ENCODE measurements around the gene DRAM1.
"Not testable (repeated sequence)": the region's sequence is repeated elsewhere in the genome, so short reads cannot be mapped to it uniquely, and the experiment has no call there.

DRAM1 gene

DNA sequence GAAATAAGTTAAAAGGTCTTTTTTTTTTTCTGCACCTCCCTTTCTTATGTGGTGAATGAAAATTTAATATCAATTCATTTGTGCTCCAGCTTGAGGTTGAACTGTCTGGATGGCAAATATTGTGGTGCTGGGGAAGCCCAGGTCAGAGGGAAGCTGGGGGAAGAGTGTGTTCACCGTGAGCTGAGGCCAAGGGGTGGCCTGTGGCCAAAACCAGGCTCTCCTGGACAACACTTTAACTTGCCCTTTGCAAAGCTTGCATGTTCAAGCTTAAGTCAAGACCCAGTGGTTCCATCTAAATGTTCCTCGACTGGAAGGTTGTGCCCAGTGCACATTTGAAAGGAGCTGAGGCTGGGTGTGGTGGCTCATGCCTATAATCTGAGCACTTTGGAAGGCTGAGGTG, 28.8 kb downstream of the DRAM1 start:
- no peak for DNase-seq (ENCODE audit: low read depth in 2 of 2)

DNA sequence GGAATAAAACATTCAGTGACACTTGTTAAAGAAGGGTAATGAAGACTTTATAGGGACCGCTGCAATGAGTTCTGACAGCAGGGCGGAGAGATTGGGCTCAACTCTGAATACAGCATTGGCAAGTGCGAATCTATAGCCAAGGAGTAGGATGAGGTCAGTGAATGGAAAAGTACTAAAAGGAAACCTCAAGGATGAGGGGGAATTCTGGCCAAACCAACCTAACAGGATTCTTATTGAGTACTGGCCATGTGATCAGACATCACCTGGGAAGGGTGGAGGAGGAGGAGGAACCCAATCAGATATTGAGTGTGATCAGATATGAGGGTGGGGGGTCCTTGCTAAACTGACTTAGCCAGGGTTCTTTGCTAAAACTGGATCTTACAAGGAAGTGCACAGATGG, 31.0 kb downstream of the DRAM1 start:
- no peak for DNase-seq (ENCODE audit: low read depth in 2 of 2)

DNA sequence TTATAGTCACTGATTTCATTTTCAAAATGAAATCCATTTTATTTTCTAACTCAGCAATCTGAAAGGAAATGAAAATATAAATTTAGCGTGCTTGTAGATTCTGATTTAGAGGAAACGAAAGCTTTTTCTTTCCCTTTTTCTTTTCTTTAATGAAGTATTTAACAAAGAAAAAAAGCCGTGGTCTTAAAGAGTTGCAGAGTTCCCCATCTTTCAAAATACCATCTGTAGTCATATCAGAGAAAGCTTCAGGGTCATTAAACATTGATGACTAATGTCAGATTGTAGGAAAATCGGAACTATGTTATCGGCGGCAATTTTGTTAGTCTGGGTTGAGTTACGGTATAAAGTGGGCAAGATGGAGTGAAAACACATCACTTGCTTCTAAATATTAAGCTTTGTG, 32.3 kb downstream of the DRAM1 start:
- no peak for DNase-seq (ENCODE audit: low read depth in 2 of 2)

DNA sequence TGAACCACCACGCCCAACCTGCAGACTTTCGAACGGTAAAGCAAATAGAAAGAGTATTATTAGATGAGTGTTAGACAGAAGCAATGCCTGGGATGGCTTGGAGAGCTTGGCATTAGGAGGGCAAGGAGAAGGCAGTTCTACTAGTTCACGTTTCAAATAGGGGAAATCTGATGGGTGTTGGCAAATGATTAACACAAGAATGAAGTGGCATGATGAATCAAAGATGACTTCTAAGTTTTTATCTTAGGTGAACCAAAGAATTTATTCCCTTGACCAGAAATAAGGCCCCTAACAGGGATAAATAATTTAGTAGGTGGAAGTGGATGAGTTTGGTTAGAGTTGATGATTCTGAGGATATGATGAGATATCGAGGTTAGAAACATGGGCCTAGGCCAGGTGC, 38.5 kb downstream of the DRAM1 start:
- no peak for DNase-seq (ENCODE audit: low read depth in 2 of 2)

DNA sequence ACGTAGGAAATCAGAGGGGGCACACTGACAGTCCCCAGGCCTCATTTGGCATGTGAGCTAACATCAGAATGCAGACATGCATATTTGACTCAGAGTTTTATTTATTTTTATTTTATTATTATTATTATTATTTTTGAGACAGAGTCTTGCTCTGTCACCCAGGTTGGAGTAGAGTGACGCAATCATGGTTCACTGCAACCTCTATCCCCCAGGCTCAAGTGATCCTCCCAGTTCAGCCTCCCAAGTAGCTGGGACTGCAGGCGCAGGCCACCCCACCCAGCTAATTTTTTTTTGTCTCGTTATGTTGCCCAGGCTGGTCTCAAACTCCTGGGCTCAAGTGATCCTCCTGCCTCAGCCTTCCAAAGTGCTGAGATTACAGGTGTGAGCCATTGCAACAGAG, 41.4 kb downstream of the DRAM1 start:
- not testable (repeated sequence) for DNase-seq (ENCODE audit: low read depth in 2 of 2)

DNA sequence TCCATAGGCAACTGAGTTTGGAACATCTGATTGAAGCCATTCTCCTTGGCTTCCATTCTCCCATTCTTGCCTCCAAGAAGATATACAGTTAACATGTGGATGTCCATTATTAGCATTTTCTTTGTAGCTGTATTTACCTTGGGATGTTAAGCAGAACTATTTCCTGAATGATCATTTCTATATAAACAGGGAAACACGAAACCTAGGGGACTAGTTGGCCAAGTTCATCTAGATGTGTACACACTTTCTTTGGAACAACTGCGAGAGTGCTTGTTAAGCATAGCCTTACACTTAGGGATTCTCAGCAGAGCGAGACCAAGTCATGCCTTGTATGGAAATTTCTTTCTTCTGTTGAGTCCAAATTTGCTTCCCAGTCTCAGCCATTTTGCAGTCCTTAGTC, 42.1 kb downstream of the DRAM1 start:
- DNase-seq (ENCODE audit: low read depth in 2 of 2), result no peak

DNA sequence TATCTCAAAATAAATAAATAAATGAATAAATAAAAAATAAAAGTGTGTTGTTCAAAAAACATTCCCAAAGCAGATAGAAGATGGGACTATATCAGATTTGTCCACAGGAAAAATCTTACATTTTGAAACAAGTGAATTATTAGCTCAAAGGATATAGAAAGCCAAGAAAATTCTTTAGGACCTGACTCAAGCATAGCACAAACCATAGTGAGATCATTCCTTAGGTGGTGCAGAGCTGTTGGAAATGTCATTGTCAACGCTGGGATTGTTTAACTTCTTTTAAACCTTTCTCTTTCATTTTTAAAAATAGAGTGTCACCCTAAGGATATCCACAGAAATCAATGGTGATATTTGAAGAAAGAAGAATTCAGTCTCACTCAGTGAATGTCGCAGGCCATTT, 43.5 kb downstream of the DRAM1 start:
- no peak for DNase-seq (ENCODE audit: low read depth in 2 of 2)

DNA sequence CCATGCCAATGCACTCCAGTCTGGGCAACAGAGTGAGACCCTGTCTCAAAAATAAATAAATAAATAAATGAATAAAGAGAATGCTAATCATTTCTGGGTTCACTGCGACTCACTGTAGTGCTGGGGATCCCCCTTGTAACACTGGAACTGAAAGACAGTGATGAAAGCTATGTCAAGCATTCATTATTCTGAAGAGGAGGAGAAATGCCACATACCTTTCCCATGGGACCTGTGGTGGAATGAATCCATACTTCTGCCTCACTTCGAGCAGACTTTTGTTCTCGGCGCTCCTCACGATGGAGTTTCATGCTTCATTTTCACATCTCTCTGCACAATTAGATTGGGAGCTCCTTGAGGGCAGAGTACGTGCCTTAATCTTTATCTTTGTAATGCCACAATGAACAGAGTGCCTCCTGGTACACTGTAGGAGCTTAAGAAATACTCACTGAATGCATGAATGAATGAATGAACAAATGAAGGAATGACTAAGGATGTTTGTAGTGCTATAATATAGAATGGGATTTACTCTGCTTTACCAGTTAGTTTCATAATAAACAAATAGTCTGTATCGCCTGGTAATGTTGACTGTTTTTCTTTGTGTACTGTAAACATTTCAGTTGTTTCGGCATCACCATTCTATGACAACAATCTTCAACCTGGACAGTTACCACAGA, 45.8 kb downstream of the DRAM1 start:
- DNase-seq (ENCODE audit: low read depth in 2 of 2), result no peak

DNA sequence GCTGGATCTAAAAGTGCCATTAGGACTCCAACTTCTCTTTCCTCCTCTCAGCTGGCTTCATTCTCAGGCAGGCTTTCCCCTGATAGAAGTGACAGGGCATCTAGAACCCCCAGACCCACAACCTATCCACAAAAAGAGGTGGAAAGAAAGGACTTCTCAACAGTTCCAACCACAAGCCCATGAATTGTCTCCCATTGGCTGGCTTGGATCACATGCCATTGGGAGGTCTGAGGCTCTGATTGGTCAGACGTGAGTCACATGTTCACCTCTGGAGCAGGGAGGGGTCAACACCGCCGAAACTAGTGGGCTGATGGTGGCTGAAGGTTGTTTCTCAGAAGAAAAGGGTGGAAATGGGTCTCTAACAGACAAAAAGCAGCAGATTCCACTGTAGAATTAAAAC, 47.2 kb downstream of the DRAM1 start:
- DNase-seq (ENCODE audit: low read depth in 2 of 2), result no peak

DNA sequence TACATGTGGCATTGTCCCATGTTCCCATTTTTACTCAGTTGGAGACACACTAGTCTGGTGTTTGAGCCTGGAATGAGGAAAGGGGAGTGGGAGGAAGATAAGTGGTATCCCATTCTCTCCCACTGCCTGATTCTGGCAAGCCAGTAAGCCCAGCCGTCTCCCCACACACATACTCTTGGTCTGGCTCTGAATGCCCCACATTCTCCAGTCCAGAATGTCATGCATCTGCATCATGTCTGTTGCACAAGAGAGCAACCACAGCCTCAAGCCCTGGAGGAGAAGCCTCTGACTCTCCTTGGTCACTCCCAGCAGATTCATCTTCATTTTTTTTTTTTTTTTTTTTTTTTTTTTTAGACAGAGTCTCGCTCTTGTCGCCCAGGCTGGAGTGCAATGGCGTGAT, 48.0 kb downstream of the DRAM1 start:
- DNase-seq (ENCODE audit: low read depth in 2 of 2), result no peak

DNA sequence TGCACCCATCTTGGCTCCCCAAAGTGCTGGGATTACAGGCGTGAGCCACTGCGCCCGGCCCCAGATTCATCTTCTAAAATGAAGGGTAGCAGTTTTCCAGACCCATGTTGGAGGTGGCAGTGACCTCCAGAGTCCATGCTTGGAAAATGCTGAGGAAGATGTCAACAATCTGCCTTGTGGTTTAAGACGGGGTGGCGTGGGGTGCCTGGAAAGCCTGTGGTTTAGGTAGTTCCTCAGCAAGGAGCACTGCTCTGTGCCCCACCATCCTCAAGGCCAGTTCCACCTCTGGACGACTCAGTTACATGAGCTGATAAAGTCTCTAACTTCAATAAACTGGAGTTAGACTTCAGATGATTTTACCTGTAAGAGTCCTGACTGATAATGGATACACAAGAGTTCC, 48.6 kb downstream of the DRAM1 start:
- no peak for DNase-seq (ENCODE audit: low read depth in 2 of 2)

DNA sequence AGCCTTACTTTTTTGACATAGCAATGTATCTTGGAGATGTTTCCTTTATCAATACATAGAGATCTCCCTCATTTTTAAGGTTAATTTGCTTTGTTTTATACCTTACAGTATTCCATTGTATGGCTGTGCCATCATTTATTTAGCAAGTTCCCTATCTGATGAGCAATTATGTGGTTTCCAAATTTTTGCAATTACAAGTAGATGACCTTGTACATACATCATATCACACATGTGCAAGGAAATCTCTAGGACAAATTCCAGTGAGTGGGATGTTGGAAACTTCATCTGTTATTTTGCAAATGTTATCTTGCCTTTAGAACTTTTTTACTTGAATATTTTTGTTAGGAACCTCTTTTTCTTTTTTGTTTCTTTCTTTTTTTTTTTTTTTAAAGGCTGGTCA, 49.7 kb downstream of the DRAM1 start:
- no peak for DNase-seq (ENCODE audit: low read depth in 2 of 2)

DNA sequence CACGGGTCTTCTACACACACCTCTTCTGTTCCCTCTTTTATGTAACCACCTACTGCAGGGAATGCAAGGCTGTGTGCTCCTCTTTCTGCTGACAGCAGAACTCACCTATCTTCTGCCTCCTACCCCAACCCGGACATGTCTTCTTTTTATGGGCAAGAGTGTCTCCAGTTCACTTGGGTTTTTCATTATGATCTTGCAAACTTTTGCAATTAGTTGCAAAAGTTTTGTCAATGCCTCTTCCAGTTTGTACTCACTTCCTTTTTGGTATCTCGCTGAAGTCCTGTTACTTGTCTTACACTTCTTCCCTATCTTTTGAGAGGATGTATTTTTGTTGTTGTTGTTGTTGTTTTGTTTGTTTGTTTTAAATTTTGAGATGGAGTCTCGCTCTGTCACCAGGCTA, 50.6 kb downstream of the DRAM1 start:
- DNase-seq (ENCODE audit: low read depth in 2 of 2), result no peak

DNA sequence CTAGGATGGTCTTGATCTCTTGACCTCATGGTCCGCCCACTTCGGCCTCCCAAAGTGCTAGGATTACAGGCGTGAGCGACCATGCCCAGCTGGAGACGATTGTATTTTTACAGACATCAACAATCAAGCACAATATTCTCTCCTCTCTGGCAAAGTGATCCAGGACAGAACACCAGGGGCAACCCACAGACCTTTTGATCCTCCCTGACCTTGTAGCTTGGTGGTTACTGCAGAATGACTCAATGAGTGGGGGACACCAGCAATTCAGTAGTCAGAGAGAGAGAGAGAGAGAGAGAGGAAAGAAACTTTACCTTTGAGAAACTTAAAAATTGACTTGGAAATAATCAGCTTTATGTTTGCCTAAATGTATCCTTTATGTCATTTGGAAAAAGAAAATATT, 51.2 kb downstream of the DRAM1 start:
- DNase-seq (ENCODE audit: low read depth in 2 of 2), result no peak

DNA sequence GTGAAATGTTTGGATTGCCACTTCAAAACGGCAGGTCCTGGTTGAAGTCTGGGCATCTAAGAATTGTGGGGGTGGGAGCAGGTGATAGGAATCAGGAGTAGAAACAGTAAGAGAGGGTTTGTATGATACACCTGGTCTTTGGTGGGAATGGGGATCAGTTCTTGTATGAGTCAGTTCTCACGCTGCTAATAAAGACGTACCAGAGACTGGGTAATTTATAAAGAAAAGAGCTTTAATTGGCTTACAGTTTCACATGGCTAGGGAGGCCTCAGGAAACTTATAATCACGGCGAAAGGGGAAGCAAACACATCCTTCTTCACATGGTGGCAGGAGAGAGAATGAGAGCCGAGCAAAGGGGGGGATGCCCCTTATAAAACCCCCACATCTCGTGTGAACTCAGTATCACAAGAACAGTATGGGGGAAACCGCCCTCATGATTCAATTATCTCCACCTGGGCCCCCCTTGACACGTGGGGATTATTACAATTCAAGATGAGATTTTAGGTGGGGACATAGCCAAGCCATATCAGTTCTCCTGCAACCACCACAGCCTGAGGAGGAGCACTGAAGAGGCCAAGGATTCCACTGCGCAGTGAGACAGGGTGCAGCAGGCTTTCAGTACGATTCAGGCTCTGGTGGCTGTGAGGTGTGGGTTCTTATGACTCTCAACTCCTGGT, 52.1 kb downstream of the DRAM1 start:
- DNase-seq (ENCODE audit: low read depth in 2 of 2), result no peak

DNA sequence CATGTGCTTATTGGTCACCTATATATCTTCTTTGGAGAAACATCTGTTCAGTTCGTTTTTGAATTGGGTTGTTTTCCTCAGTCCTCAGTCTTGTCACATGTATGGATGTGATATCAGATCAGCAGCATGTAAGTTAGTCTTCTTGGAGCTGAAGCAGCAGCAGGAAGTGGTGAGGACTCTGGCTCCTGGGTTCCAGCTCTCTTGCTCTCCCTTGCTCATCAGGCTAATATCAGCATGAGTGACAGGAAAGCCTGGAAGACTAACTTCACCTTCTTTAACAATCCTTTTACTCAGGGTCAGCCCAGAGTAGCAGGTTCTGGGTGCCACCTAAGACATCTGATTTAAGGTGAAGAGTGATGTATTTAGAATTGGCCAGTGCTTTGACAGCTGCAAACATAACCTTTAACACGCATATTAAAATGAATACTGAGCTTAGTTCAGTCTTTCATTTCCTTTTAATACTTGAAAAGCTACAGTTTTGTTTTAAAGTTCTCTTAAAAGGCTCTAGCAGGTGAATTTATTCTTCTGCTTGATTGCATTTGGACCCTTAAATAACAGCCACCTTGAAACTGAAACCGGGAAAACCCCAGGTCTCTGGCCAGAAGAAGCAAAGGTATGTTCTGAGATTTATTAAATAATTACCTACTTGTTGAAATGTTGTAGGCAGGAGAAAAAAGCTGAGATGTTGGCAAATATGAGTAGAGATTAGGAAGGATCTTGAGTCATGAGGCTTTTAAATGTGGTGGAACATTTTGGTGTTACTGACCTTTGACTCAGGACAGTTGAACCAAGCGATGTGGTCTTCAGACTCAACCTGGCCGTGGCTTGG, 54.3 kb downstream of the DRAM1 start:
- no peak for DNase-seq (ENCODE audit: low read depth in 2 of 2)

DNA sequence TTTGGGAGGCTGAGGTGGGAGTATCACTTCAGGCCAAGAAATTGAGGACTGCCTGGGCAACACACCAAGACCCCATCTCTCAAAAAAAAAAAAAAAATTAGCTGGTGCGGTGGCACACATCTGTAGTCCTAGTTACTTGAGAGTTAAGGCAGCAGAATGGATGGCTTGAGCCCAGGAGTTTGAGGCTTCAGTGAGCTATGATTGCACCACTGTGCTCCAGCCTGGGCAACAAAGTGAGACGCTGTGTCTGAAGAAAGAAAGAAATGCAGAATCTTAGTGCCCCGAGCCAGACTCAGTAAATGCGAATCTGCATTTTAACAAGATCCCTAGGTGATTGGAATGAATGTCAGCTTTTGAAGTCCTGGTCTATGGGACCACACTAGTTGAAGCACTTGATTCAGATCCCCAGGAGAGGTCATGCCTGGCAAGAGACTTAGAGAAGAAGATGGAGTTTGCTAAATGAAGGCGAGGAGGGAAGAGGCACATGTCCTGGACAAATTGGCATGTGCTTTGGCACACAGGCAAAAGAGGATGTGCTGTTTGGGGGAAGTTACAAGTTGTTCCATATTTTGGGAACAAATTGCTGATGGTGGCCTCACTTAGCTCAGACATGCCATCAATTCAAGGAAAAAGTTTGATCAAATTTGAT, 56.6 kb downstream of the DRAM1 start:
- no peak for DNase-seq (ENCODE audit: low read depth in 2 of 2)

DNA sequence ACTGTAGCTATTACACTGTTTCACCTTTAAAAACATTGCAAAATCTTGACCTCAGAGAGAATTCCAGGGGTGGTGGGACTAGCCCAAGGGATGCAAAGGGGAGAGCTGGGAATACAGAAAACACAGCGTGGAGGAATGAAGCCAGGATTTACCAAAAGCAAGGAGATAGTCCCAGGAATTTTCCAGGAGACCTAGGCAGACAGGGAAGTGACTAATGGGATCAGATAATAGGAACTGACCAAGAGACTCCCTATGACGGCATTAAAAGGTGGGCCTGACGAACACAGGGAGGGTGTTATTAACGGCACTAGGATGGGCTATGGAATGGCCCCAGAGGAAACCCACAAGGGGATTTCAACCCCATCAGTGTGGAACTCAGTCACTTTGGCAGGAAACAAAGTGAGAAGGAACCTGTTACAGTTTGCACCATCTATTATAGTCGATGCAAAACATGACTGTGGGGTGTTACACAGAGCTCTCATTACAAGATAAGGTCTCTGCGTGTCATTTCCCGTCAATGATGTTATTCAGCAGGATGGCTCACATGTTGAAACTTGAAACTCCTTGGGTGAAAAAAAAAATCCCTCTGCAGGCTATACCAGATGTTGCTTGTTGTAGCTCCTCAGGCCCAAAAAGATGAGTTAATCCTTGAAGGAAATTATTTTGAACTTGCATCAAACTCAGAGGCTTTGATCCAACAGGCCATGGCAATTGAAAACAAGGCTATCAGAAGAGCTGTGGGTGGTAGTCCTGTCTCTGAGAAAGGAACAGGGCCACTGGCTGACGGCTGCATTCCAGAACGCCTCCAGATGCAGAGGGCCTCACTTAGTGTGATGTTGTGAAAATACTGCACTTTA, 58.7 kb downstream of the DRAM1 start:
- no peak for DNase-seq (ENCODE audit: low read depth in 2 of 2)

DNA sequence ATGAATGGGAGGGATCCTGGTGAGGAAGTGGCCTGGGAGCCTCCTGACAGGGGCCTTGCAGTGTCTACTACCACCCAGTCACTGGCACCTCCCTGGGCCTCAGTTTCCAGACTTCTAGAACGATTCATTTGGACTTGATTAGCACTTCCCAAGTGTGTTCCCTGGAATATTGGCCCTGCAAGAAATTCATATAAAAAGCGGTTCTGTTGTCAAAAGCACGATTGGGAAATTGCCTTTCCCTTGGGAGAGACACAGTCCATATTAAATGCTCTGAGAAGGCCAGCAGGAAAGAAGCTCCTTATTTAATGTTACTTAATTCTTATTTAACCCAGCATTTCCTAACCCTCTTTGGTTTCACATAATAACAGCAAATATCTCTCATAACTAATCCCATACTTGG, 61.9 kb downstream of the DRAM1 start:
- no peak for DNase-seq (ENCODE audit: low read depth in 2 of 2)

DNA sequence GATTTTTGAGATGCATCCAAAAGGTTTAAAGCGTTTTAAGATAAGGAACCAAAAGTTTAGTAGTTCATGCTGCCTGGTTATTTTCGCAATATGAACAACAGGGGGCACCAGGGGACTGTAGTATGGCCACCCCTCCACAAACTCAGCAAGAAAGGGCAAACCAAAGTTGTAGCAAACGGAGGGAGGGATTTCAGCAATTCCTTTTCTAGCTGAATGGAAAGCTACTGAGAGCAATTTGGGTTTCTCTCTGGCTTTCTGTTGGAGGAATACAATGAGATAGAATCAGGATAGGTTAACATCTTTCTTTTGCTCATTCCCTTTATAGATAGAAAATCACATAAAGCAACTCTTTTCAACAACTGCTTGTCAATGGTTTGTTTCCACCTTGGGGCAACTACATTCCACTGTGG, 62.5 kb downstream of the DRAM1 start:
- no peak for DNase-seq (ENCODE audit: low read depth in 2 of 2)

DNA sequence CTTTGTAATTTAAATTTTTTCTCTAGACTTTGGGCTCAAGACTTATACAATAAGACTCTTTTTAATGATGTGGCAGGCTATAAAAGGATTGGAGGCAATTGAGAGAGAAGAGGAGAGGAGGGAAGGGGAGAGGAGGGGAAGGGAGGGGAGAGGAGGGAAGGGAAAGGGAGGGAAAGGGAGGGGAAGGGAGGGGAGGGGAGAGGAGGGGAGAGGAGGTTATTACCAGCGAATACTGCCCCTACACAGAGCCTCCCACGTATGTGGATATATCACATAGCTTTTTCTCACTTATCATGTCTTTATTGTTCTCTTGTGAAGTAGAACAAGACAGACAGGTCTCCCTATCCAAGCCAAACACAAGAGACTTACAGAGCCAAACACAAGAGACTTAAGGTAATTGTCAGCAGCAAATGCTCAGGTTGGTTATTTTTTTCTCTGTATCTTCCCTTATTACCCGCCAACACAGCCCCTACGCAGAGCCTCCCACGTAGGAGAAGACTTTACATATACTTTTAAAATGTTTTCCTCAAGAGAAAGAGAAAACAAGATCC, 63.1 kb downstream of the DRAM1 start:
- DNase-seq (ENCODE audit: low read depth in 2 of 2), result no peak
